ENCODE data around the gene VSX1. TPM values are rescaled to one million over a fixed set of nuclear protein-coding genes. Genes with fewer than 3 reads are reported as not detected.

Gene VSX1
- polyA plus RNA-seq, 1 donor from 2014 or later: not detected

DNA sequence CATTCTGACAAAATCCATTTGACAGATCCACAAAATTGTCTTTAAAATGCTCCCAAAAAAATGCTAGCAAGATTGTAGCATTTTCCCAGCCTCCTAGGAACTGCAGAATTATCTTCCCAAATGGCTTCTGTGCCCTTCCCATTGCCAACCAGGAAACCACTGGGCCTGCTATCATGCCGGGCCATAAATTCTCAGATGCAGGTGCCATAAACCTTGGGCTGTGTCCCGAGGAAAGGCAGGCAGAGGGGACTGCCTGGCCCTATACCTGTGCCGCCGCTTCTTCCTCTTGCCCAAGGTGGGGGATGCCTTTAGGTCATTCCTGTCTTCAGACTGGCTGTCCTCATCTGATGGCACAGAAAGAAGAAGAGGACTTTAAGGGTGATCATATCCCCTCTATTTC, 2.8 kb downstream of the VSX1 start:
- Histone ChIP-seq H4K20me1 (ENCODE audit: insufficient read depth) (no peaks in the 10 kb centered on the region), H3K79me2 (replicated peaks; ENCODE audit: insufficient read depth, low read length) (no peaks in the 10 kb centered on the region), H3K27ac (ENCODE audit: low read length) (no peak overlapping the region)

GRCh38 chr20:25078662-25079061, 3.3 kb downstream of the VSX1 start:
- Histone ChIP-seq H4K20me1 (ENCODE audit: insufficient read depth) (no peaks in the 10 kb centered on the region), H3K9ac (ENCODE audit: low read length) (no peak overlapping the region), H2AFZ (ENCODE audit: low read depth, low read length) (no peak overlapping the region), H3K4me2 (ENCODE audit: low read length) (no peak overlapping the region), H3K9me3 (ENCODE audit: low read length) (peaks cover 15% of the 10 kb centered on the region), H3K27ac (ENCODE audit: low read length) (no peak overlapping the region), H3K4me3 (ENCODE audit: low read length) (no peak overlapping the region), H3K79me2 (replicated peaks; ENCODE audit: insufficient read depth, low read length) (no peaks in the 10 kb centered on the region), H3K27me3 (ENCODE audit: insufficient read depth, low read depth, low read length) (peaks cover 97% of the 10 kb centered on the region), H3K9me2 (ENCODE audit: insufficient read depth, low read length) (no peaks in the 10 kb centered on the region), H3F3A (ENCODE audit: insufficient read depth, low read length, poor library complexity, severe bottlenecking) (no peaks in the 10 kb centered on the region), H3K36me3 (ENCODE audit: insufficient read depth, low read length) (no peaks in the 10 kb centered on the region)
- TF ChIP-seq MXI1 (conservative IDR thresholded peaks at IDR 0.05; ENCODE audit: poor library complexity, severe bottlenecking) (no peak), POLR2AphosphoS5 (IDR thresholded peaks at IDR 0.05) (no peak), EZH2 (IDR thresholded peaks at IDR 0.05; ENCODE audit: borderline replicate concordance, insufficient read depth, low read length, poor library complexity, severe bottlenecking) (no peak), SMC3 (conservative IDR thresholded peaks at IDR 0.05; ENCODE audit: poor library complexity) (no peak), RAD21 (conservative IDR thresholded peaks at IDR 0.05) (no peak), TAF1 (IDR thresholded peaks at IDR 0.05; ENCODE audit: low read depth) (no peak), CTCF (IDR thresholded peaks at IDR 0.05; ENCODE audit: poor library complexity, severe bottlenecking) (no peak), EP300 (conservative IDR thresholded peaks at IDR 0.05; ENCODE audit: poor library complexity, severe bottlenecking) (no peak)
- TF ChIP-seq, protein P1, sequence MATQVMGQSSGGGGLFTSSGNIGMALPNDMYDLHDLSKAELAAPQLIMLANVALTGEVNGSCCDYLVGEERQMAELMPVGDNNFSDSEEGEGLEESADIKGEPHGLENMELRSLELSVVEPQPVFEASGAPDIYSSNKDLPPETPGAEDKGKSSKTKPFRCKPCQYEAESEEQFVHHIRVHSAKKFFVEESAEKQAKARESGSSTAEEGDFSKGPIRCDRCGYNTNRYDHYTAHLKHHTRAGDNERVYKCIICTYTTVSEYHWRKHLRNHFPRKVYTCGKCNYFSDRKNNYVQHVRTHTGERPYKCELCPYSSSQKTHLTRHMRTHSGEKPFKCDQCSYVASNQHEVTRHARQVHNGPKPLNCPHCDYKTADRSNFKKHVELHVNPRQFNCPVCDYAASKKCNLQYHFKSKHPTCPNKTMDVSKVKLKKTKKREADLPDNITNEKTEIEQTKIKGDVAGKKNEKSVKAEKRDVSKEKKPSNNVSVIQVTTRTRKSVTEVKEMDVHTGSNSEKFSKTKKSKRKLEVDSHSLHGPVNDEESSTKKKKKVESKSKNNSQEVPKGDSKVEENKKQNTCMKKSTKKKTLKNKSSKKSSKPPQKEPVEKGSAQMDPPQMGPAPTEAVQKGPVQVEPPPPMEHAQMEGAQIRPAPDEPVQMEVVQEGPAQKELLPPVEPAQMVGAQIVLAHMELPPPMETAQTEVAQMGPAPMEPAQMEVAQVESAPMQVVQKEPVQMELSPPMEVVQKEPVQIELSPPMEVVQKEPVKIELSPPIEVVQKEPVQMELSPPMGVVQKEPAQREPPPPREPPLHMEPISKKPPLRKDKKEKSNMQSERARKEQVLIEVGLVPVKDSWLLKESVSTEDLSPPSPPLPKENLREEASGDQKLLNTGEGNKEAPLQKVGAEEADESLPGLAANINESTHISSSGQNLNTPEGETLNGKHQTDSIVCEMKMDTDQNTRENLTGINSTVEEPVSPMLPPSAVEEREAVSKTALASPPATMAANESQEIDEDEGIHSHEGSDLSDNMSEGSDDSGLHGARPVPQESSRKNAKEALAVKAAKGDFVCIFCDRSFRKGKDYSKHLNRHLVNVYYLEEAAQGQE (IDR thresholded peaks at IDR 0.05; ENCODE audit: borderline replicate concordance): no peak

More for the DNA sequence above, 2.8 kb downstream of the VSX1 start:
- Histone ChIP-seq H3K9me2 (ENCODE audit: insufficient read depth, low read length) (no peaks in the 10 kb centered on the region), H3K27me3 (ENCODE audit: insufficient read depth, low read depth, low read length) (peaks cover 100% of the 10 kb centered on the region), H3K4me3 (ENCODE audit: low read length) (no peak overlapping the region), H3K36me3 (ENCODE audit: insufficient read depth, low read length) (no peaks in the 10 kb centered on the region), H3F3A (ENCODE audit: insufficient read depth, low read length, poor library complexity, severe bottlenecking) (no peaks in the 10 kb centered on the region), H3K9ac (ENCODE audit: low read length) (no peak overlapping the region), H3K4me2 (ENCODE audit: low read length) (no peak overlapping the region), H3K9me3 (ENCODE audit: low read length) (peaks cover 17% of the 10 kb centered on the region), H2AFZ (ENCODE audit: low read depth, low read length) (no peak overlapping the region)
- TF ChIP-seq POLR2AphosphoS5 (IDR thresholded peaks at IDR 0.05): no peak
- TF ChIP-seq TAF1 (IDR thresholded peaks at IDR 0.05; ENCODE audit: low read depth): no peak
- TF ChIP-seq EP300 (conservative IDR thresholded peaks at IDR 0.05; ENCODE audit: poor library complexity, severe bottlenecking): no peak
- TF ChIP-seq EZH2 (IDR thresholded peaks at IDR 0.05; ENCODE audit: borderline replicate concordance, insufficient read depth, low read length, poor library complexity, severe bottlenecking): no peak
- TF ChIP-seq, protein P1 (IDR thresholded peaks at IDR 0.05; ENCODE audit: borderline replicate concordance): no peak
- no peak for TF ChIP-seq SMC3 (conservative IDR thresholded peaks at IDR 0.05; ENCODE audit: poor library complexity)
- TF ChIP-seq CTCF (IDR thresholded peaks at IDR 0.05; ENCODE audit: poor library complexity, severe bottlenecking): no peak
